SU-DHL-6 (cell line): ENCODE results near the gene SEC24B.

Source experiments
- H2AFZ ChIP-seq: fragments of 200-600 bp; sonication (generic); 2 replicates; pipeline ENCODE4 v1.6.1; 2014; ENCODE audit warnings: low read depth, mild to moderate bottlenecking, moderate library complexity, mixed read lengths, antibody characterized with exemption, low read length; ENCODE audit not compliant: severe bottlenecking
- H3F3A ChIP-seq: fragments of 200-600 bp; shearing (Covaris generic); 2 replicates; pipeline ENCODE4 v1.6.0; 2016; ENCODE audit warnings: antibody characterized with exemption, mild to moderate bottlenecking; ENCODE audit not compliant: insufficient read depth
- H3K27ac ChIP-seq: fragments of 200-600 bp; sonication (generic); 2 replicates; pipeline ENCODE4 v1.5.1; 2016; ENCODE audit warnings: low read depth, mild to moderate bottlenecking, low read length, moderate library complexity, mixed read lengths
- H3K27me3 ChIP-seq: fragments of 200-600 bp; sonication (generic), shearing (Covaris generic); 2 replicates; pipeline ENCODE4 v1.6.0; 2014; ENCODE audit warnings: mild to moderate bottlenecking, low read length
- H3K36me3 ChIP-seq: fragments of 200-600 bp; sonication (generic); 2 replicates; pipeline ENCODE4 v1.6.1; 2014; ENCODE audit warnings: mild to moderate bottlenecking, low read length, mixed read lengths
- H3K4me2 ChIP-seq: fragments of 300-600, 200-600 bp; shearing (Covaris generic), sonication (generic); 2 replicates; pipeline ENCODE4 v1.6.0; 2014; ENCODE audit warnings: low read length, low read depth, mild to moderate bottlenecking; ENCODE audit not compliant: poor library complexity, severe bottlenecking
- H3K4me3 ChIP-seq: fragments of 200-600 bp; sonication (generic); 2 replicates; pipeline ENCODE4 v1.5.1; 2014; ENCODE audit warnings: antibody characterized with exemption, low read length, mild to moderate bottlenecking, mixed read lengths; ENCODE audit not compliant: insufficient read depth, poor library complexity, severe bottlenecking
- H3K79me2 ChIP-seq: fragments of 200-600 bp; sonication (generic); 2 replicates; pipeline ENCODE4 v1.6.1; 2014; ENCODE audit warnings: mild to moderate bottlenecking, low read length, moderate library complexity; ENCODE audit not compliant: insufficient read depth
- H3K9ac ChIP-seq: fragments of 200-600 bp; sonication (generic); 2 replicates; pipeline ENCODE4 v1.7.0; 2014; ENCODE audit warnings: mild to moderate bottlenecking, low read length
- H3K9me2 ChIP-seq: fragments of 200-600 bp; sonication (generic); replicated peaks from 2 replicates; pipeline ENCODE4 v1.6.1; 2014; ENCODE audit warnings: low read length; ENCODE audit not compliant: insufficient read depth
- H3K9me3 ChIP-seq: fragments of 200-600 bp; sonication (generic); 2 replicates; pipeline ENCODE4 v1.6.1; 2014; ENCODE audit warnings: low read length, mixed read lengths; ENCODE audit not compliant: insufficient read depth
- H4K20me1 ChIP-seq: fragments of 200-600 bp; sonication (generic); 2 replicates; pipeline ENCODE4 v1.6.1; 2014; ENCODE audit warnings: low read depth, mild to moderate bottlenecking, antibody characterized with exemption, low read length, moderate library complexity, mixed read lengths
- EZH2phosphoT487 ChIP-seq: fragments of 200-600 bp; sonication (generic), shearing (Covaris generic); conservative IDR thresholded peaks from 2 replicates; pipeline ENCODE4 v1.6.1; 2018; ENCODE audit warnings: mild to moderate bottlenecking, antibody characterized with exemption, low read length, moderate library complexity, mixed read lengths
- TF ChIP-seq, protein P1 (sequence below): fragments of 200-600 bp; sonication (generic); IDR thresholded peaks from one replicate; pipeline ENCODE4 v1.5.1; 2017; ENCODE audit warnings: antibody characterized with exemption, mild to moderate bottlenecking, low read length, moderate library complexity; ENCODE audit not compliant: insufficient read depth, poor library complexity, severe bottlenecking

SEC24B gene

GRCh38 chr4:109589119-109589518, 155.5 kb downstream of the SEC24B start:
- no peak overlapping the region for H3K27ac ChIP-seq
- no peaks in the 10 kb centered on the region for H3K36me3 ChIP-seq
- no peaks in the 10 kb centered on the region for H3F3A ChIP-seq
- H3K9me3 ChIP-seq: no peaks in the 10 kb centered on the region
- no peak overlapping the region for H3K4me3 ChIP-seq
- peaks cover 23% of the 10 kb centered on the region for H3K79me2 ChIP-seq
- no peak overlapping the region for H2AFZ ChIP-seq
- no peaks in the 10 kb centered on the region for H3K9me2 ChIP-seq
- TF ChIP-seq, protein P1, sequence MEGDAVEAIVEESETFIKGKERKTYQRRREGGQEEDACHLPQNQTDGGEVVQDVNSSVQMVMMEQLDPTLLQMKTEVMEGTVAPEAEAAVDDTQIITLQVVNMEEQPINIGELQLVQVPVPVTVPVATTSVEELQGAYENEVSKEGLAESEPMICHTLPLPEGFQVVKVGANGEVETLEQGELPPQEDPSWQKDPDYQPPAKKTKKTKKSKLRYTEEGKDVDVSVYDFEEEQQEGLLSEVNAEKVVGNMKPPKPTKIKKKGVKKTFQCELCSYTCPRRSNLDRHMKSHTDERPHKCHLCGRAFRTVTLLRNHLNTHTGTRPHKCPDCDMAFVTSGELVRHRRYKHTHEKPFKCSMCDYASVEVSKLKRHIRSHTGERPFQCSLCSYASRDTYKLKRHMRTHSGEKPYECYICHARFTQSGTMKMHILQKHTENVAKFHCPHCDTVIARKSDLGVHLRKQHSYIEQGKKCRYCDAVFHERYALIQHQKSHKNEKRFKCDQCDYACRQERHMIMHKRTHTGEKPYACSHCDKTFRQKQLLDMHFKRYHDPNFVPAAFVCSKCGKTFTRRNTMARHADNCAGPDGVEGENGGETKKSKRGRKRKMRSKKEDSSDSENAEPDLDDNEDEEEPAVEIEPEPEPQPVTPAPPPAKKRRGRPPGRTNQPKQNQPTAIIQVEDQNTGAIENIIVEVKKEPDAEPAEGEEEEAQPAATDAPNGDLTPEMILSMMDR: no peak
- TF ChIP-seq EZH2phosphoT487: no peak
- H3K27me3 ChIP-seq: no peaks in the 10 kb centered on the region
- no peak overlapping the region for H3K9ac ChIP-seq
- no peaks in the 10 kb centered on the region for H4K20me1 ChIP-seq
- no peak overlapping the region for H3K4me2 ChIP-seq

GRCh38 chr4:109589605-109590004, 156.0 kb downstream of the SEC24B start:
- H3K9me3 ChIP-seq: no peaks in the 10 kb centered on the region
- H3K4me3 ChIP-seq: no peak overlapping the region
- H2AFZ ChIP-seq: no peak overlapping the region
- TF ChIP-seq, protein P1: no peak
- no peak for TF ChIP-seq EZH2phosphoT487
- no peaks in the 10 kb centered on the region for H3K36me3 ChIP-seq
- peak overlapping the region; percentile 30 for H3K4me2 ChIP-seq
- H3K27me3 ChIP-seq: no peaks in the 10 kb centered on the region
- peaks cover 23% of the 10 kb centered on the region for H3K79me2 ChIP-seq
- no peak overlapping the region for H3K9ac ChIP-seq
- no peak overlapping the region for H3K27ac ChIP-seq
- H3F3A ChIP-seq: no peaks in the 10 kb centered on the region
- H4K20me1 ChIP-seq: no peaks in the 10 kb centered on the region
- no peaks in the 10 kb centered on the region for H3K9me2 ChIP-seq
